ENCODE measurements around the gene CAMK1D. TPM values are rescaled to one million over a fixed set of nuclear protein-coding genes. Genes with fewer than 3 reads are reported as not detected.
"Not testable (repeated sequence)": the region's sequence is repeated elsewhere in the genome, so short reads cannot be mapped to it uniquely, and the experiment has no call there.

Gene CAMK1D
- total RNA-seq, 1 donor from 2014 or later, result 36.3 TPM

GRCh38 chr10:12542133-12542670 lies 192.9 kb downstream of the CAMK1D start:
- no peak for TF ChIP-seq CTCF (IDR thresholded peaks at IDR 0.05)
- no peak for DNase-seq (ENCODE audit: low spot score)
- H3K9me3 Mint-ChIP-seq (ENCODE audit: low read depth), result peaks cover 13% of the 10 kb centered on the region
- H3K27me3 Mint-ChIP-seq (ENCODE audit: low read depth), result no peaks in the 10 kb centered on the region
- H3K4me3 Mint-ChIP-seq (ENCODE audit: unreplicated experiment), result no peak overlapping the region
- peaks cover 3% of the 10 kb centered on the region for H3K36me3 Mint-ChIP-seq (ENCODE audit: low read depth)
- peaks cover 45% of the 10 kb centered on the region for H3K4me1 Mint-ChIP-seq (ENCODE audit: low read depth)
- no peak overlapping the region for H3K27ac Mint-ChIP-seq (ENCODE audit: unreplicated experiment)

GRCh38 chr10:12543589-12543988 lies 194.2 kb downstream of the CAMK1D start:
- Mint-ChIP-seq H3K9me3 (ENCODE audit: low read depth) (peaks cover 13% of the 10 kb centered on the region), H3K36me3 (ENCODE audit: low read depth) (peaks cover 3% of the 10 kb centered on the region), H3K27ac (ENCODE audit: unreplicated experiment) (no peak overlapping the region), H3K4me1 (ENCODE audit: low read depth) (peaks cover 50% of the 10 kb centered on the region), H3K27me3 (ENCODE audit: low read depth) (no peaks in the 10 kb centered on the region), H3K4me3 (ENCODE audit: unreplicated experiment) (no peak overlapping the region)
- no peak for DNase-seq (ENCODE audit: low spot score)
- TF ChIP-seq CTCF (IDR thresholded peaks at IDR 0.05), result no peak

GRCh38 chr10:12546160-12546802 lies 196.9 kb downstream of the CAMK1D start:
- not testable (repeated sequence) for DNase-seq (ENCODE audit: low spot score); H3K36me3 Mint-ChIP-seq (ENCODE audit: low read depth); H3K27ac Mint-ChIP-seq (ENCODE audit: unreplicated experiment); H3K27me3 Mint-ChIP-seq (ENCODE audit: low read depth); H3K4me3 Mint-ChIP-seq (ENCODE audit: unreplicated experiment)
- Mint-ChIP-seq H3K9me3 (ENCODE audit: low read depth) (peaks cover 13% of the 10 kb centered on the region), H3K4me1 (ENCODE audit: low read depth) (peaks cover 28% of the 10 kb centered on the region)

- no peak for DNase-seq (ENCODE audit: low spot score)
- Mint-ChIP-seq H3K9me3 (ENCODE audit: low read depth) (peaks cover 13% of the 10 kb centered on the region), H3K27ac (ENCODE audit: unreplicated experiment) (no peak overlapping the region), H3K4me1 (ENCODE audit: low read depth) (peaks cover 20% of the 10 kb centered on the region), H3K27me3 (ENCODE audit: low read depth) (no peaks in the 10 kb centered on the region), H3K36me3 (ENCODE audit: low read depth) (peaks cover 3% of the 10 kb centered on the region), H3K4me3 (ENCODE audit: unreplicated experiment) (no peak overlapping the region)
- no peak for TF ChIP-seq CTCF (IDR thresholded peaks at IDR 0.05)
Observed at GRCh38 chr10:12547301-12547771, 198.0 kb downstream of the CAMK1D start.

- no peak for DNase-seq (ENCODE audit: low spot score)
- Mint-ChIP-seq H3K27ac (ENCODE audit: unreplicated experiment) (no peak overlapping the region), H3K9me3 (ENCODE audit: low read depth) (peaks cover 13% of the 10 kb centered on the region), H3K4me3 (ENCODE audit: unreplicated experiment) (no peak overlapping the region), H3K36me3 (ENCODE audit: low read depth) (peaks cover 3% of the 10 kb centered on the region), H3K27me3 (ENCODE audit: low read depth) (no peaks in the 10 kb centered on the region), H3K4me1 (ENCODE audit: low read depth) (peaks cover 15% of the 10 kb centered on the region)
- no peak for TF ChIP-seq CTCF (IDR thresholded peaks at IDR 0.05)
Observed at GRCh38 chr10:12549297-12549696, 199.9 kb downstream of the CAMK1D start.

- Mint-ChIP-seq H3K4me3 (ENCODE audit: unreplicated experiment) (no peak overlapping the region), H3K27ac (ENCODE audit: unreplicated experiment) (no peak overlapping the region), H3K4me1 (ENCODE audit: low read depth) (peaks cover 15% of the 10 kb centered on the region), H3K27me3 (ENCODE audit: low read depth) (no peaks in the 10 kb centered on the region), H3K36me3 (ENCODE audit: low read depth) (peaks cover 6% of the 10 kb centered on the region), H3K9me3 (ENCODE audit: low read depth) (peaks cover 5% of the 10 kb centered on the region)
- no peak for DNase-seq (ENCODE audit: low spot score)
- no peak for TF ChIP-seq CTCF (IDR thresholded peaks at IDR 0.05)
Observed at GRCh38 chr10:12550994-12551393, 201.6 kb downstream of the CAMK1D start.
